ENCODE results near the gene LOC101059915.

DNA sequence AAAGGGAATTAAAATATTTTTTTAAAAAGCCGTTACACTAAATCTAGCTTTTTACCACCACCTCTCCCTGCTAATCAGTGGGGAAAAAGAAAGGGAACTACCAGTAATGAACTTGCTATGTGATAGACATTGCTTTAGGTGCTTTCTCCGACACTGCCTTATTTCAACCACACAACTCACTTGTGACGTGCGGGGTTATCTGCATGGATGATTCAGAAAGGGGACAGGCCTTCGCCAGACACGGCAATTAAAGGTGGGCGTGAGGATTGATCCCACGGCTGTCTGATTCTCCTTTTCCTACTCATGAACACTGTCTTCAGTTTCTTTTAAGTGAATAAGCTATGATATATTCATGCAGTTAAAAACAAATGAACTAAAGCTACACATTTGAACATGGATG lies 48.2 kb upstream of the LOC101059915 start:
- TF ChIP-seq, protein P1, sequence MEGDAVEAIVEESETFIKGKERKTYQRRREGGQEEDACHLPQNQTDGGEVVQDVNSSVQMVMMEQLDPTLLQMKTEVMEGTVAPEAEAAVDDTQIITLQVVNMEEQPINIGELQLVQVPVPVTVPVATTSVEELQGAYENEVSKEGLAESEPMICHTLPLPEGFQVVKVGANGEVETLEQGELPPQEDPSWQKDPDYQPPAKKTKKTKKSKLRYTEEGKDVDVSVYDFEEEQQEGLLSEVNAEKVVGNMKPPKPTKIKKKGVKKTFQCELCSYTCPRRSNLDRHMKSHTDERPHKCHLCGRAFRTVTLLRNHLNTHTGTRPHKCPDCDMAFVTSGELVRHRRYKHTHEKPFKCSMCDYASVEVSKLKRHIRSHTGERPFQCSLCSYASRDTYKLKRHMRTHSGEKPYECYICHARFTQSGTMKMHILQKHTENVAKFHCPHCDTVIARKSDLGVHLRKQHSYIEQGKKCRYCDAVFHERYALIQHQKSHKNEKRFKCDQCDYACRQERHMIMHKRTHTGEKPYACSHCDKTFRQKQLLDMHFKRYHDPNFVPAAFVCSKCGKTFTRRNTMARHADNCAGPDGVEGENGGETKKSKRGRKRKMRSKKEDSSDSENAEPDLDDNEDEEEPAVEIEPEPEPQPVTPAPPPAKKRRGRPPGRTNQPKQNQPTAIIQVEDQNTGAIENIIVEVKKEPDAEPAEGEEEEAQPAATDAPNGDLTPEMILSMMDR (IDR thresholded peaks at IDR 0.05 in 4 of 5, conservative IDR thresholded peaks at IDR 0.05 in 1 of 5): no peak
- no peak for TF ChIP-seq POLR2A (IDR thresholded peaks at IDR 0.05)
